GM21825 (cell line): ENCODE measurements around the gene DKK2.
A peak's percentile ranks its signal among the peaks of the same experiment; 100 is the strongest.
"Not testable (repeated sequence)": the region's sequence is repeated elsewhere in the genome, so short reads cannot be mapped to it uniquely, and the experiment has no call there.

ENCODE experiments used
- ATAC-seq: cut with Tn5 transposase; IDR thresholded peaks from one replicate; pipeline ENCODE4 v1.9.1; 2021; ENCODE audit warnings: mild to moderate bottlenecking, moderate library complexity; ENCODE audit not compliant: unreplicated experiment

DKK2 gene

GRCh38 chr4:106914223-106914622 is 121.9 kb downstream of the DKK2 start:
- ATAC-seq = no peak

- no peak for ATAC-seq
Measured at GRCh38 chr4:106909486-106910188, 126.5 kb downstream of the DKK2 start.

GRCh38 chr4:106908049-106908448 is 128.1 kb downstream of the DKK2 start:
- not testable (repeated sequence) for ATAC-seq

- no peak for ATAC-seq
Measured at GRCh38 chr4:106907216-106907615, 128.9 kb downstream of the DKK2 start.

- no peak for ATAC-seq
Measured at GRCh38 chr4:106906728-106907127, 129.4 kb downstream of the DKK2 start.

GRCh38 chr4:106898621-106899230 is 137.4 kb downstream of the DKK2 start:
- peak; percentile 70 for ATAC-seq

- ATAC-seq = no peak
Measured at GRCh38 chr4:106893903-106894302, 142.2 kb downstream of the DKK2 start.

- no peak for ATAC-seq
Measured at GRCh38 chr4:106893395-106893881, 142.7 kb downstream of the DKK2 start.

- no peak for ATAC-seq
Measured at GRCh38 chr4:106892786-106893185, 143.3 kb downstream of the DKK2 start.

- ATAC-seq = no peak
Measured at GRCh38 chr4:106875340-106875739, 160.8 kb downstream of the DKK2 start.
